Brain microvascular endothelial cell (primary cell): ENCODE measurements around the gene ZNF614.
"Not testable (repeated sequence)": the region's sequence is repeated elsewhere in the genome, so short reads cannot be mapped to it uniquely, and the experiment has no call there.

Experiments
- DNase-seq: peaks from one replicate; pipeline ENCODE4 v3.0.0-alpha.2; 2020
- H3K27ac ChIP-seq: fragments of 250-450 bp; sonication (Bioruptor Pico); 2 replicates; pipeline ENCODE4 v1.5.1; 2020; ENCODE audit warnings: mild to moderate bottlenecking, moderate library complexity
- H3K27me3 ChIP-seq: fragments of 250-450 bp; sonication (Bioruptor Pico); replicated peaks from 2 replicates; pipeline ENCODE4 v1.5.1; 2020; ENCODE audit warnings: mild to moderate bottlenecking
- H3K36me3 ChIP-seq: fragments of 250-450 bp; sonication (Bioruptor Pico); replicated peaks from 2 replicates; pipeline ENCODE4 v1.5.1; 2020; ENCODE audit warnings: mild to moderate bottlenecking
- H3K4me3 ChIP-seq: 2 replicates; pipeline ENCODE4 v1.5.1; 2011; ENCODE audit warnings: low read depth, mild to moderate bottlenecking, control low read depth, low read length, moderate library complexity
- CTCF ChIP-seq: IDR thresholded peaks from 2 replicates; pipeline ENCODE4 v1.5.1; 2011; ENCODE audit warnings: low read depth, mild to moderate bottlenecking, moderate library complexity, low read length, control low read depth, inconsistent platforms; ENCODE audit errors: missing control alignments
- in situ Hi-C: cut with HindIII; loops from 2 replicates; pipeline ENCODE4 v1.10.0; 2017; ENCODE audit warnings: low sequenced_read_pairs, low pct_ligation_motif_present

Gene ZNF614

GRCh38 chr19:51978882-51979281 lies 49.3 kb downstream of the ZNF614 start:
- Histone ChIP-seq H3K4me3 (no peak overlapping the region), H3K27me3 (no peaks in the 10 kb centered on the region), H3K36me3 (peaks cover 4% of the 10 kb centered on the region), H3K27ac (no peak overlapping the region)
- in situ Hi-C loops, result no loop called here
- no peak for TF ChIP-seq CTCF
- DNase-seq, result no peak

DNA sequence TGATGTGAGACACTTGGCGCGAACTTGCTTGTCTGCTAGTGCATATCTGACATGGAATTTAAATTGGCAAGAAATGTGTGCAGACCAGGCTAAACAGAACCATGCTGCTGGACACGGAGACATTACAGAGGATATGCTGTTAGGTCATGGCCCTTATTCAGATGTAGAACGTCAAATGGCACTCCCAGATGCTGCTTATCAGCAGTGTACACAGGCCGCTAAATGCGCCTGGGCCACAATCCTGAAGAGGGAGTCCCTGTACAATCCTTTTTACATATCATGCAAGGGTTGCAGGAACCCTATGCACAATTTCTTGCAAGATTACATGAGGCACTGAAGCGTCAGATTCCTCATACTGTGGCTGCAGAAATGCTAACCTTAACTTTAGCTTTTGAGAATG lies 50.8 kb downstream of the ZNF614 start:
- no peak overlapping the region for H3K4me3 ChIP-seq
- TF ChIP-seq CTCF, result no peak
- peaks cover 15% of the 10 kb centered on the region for H3K36me3 ChIP-seq
- H3K27me3 ChIP-seq, result no peaks in the 10 kb centered on the region
- no peak for DNase-seq
- in situ Hi-C loops, result no loop called here
- H3K27ac ChIP-seq, result no peak overlapping the region

DNA sequence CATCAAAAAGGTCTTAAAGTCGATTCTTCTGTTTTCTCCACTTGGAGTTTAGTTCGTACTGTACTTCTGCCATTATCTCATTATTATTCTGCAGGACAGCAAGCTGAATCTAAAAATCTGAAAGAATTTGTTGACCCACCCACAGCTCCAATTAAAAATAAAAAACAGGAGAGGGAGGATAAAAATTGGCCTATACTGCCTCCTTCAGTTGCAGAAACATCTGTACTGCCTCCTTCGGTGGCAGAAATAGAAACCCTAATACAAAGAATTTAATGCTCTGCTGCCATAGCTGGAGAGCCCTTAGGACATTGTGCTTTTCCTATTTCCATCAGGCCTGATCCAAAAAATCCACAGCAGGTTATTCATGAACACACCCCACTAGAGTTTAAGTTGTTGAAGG lies 51.3 kb downstream of the ZNF614 start:
- Histone ChIP-seq H3K27me3 (no peaks in the 10 kb centered on the region), H3K36me3 (peaks cover 17% of the 10 kb centered on the region), H3K4me3 (no peak overlapping the region), H3K27ac (no peak overlapping the region)
- no peak for TF ChIP-seq CTCF
- DNase-seq, result no peak
- in situ Hi-C loops, result no loop called here

DNA sequence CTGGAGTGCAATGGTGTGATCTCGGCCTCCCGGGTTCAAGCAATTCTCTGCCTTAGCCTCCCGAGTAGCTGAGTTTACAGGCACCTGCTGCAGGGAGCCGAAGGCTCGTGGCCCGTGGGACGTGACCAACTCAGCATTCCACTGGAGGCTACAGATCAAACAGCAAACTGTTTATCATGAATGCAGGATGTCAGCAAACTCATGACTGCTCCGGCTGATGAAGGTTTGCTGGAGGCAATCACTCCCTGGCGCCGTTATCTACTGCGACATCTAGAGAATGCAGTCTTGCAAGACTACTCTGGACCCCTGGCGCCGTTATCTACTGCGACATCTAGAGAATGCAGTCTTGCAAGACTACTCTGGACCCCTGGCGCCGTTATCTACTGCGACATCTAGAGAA lies 52.4 kb downstream of the ZNF614 start:
- DNase-seq, H3K27me3 ChIP-seq, H3K27ac ChIP-seq, H3K4me3 ChIP-seq, in situ Hi-C loops: not testable (repeated sequence)
- peaks cover 27% of the 10 kb centered on the region for H3K36me3 ChIP-seq

DNA sequence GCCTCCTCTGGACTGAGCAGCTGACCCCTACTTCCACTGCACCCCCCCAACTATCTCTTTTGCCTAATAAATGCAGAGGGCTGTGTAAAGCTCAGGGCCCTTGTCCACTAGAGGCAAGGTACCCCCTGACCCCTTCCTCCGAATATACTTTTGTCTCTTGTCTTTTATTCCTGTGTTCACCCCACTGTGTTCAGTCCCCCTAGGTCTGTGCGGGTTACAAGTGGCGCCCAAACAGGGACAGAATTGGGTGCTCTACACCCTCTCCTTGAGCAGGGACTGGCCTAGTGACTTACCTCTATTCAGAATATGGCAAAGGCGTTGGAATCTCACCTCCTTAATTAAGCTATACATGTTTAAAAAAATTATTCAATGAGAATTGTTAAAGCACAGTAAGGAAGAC lies 56.6 kb downstream of the ZNF614 start:
- Histone ChIP-seq H3K27me3 (no peaks in the 10 kb centered on the region), H3K27ac (no peak overlapping the region), H3K4me3 (no peak overlapping the region), H3K36me3 (peaks cover 51% of the 10 kb centered on the region)
- TF ChIP-seq CTCF, result no peak
- DNase-seq, result no peak
- in situ Hi-C loops, result no loop called here

DNA sequence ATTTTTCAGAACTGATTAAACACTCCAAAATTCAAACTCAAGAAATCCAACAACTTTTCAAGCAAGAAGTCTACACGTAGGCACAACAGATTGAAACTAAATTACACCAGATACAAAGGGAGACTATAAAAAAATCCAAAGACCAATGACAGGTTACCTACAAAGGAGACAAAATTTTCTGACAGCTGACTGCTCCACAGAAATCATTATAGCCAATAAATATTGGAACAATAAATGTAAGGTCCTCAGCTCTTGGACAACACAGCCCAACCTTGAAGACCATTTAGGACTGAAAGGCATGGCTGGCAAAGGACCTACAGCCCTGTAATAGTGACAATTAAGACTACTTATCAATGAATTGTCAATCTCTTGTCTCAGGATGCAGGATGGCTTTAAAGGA lies 57.5 kb downstream of the ZNF614 start:
- in situ Hi-C loops, result no loop called here

More for the DNA sequence above, 57.5 kb downstream of the ZNF614 start:
- DNase-seq, result no peak
- H3K27me3 ChIP-seq, result no peaks in the 10 kb centered on the region
- no peak overlapping the region for H3K4me3 ChIP-seq
- no peak for TF ChIP-seq CTCF
- H3K36me3 ChIP-seq, result peaks cover 59% of the 10 kb centered on the region
- H3K27ac ChIP-seq, result no peak overlapping the region
